GM21515 (cell line): Measurements from ENCODE around the gene CATSPERD.
"Not testable (repeated sequence)": the region's sequence is repeated elsewhere in the genome, so short reads cannot be mapped to it uniquely, and the experiment has no call there.

Source experiments
- ATAC-seq: cut with Tn5 transposase; IDR thresholded peaks from one replicate; pipeline ENCODE4 v1.9.1; 2021; ENCODE audit not compliant: unreplicated experiment

The CATSPERD gene

DNA sequence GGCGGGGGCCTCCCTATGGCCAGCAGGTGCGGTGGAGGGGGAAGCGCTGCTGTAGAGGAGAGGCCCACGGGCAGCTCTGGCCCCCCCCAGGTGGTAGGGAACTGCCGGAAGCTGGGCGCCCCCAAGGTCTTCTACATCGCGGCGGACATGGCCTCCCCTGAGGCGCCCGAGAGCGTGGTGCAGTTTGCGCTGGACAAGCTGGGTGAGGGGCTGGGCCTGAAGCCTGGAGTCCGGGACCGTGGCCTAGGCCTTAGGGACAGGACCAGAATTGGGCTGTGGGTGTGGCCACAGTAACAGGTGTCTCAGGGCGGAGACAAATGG, 34.2 kb upstream of the CATSPERD start:
- no peak for ATAC-seq

DNA sequence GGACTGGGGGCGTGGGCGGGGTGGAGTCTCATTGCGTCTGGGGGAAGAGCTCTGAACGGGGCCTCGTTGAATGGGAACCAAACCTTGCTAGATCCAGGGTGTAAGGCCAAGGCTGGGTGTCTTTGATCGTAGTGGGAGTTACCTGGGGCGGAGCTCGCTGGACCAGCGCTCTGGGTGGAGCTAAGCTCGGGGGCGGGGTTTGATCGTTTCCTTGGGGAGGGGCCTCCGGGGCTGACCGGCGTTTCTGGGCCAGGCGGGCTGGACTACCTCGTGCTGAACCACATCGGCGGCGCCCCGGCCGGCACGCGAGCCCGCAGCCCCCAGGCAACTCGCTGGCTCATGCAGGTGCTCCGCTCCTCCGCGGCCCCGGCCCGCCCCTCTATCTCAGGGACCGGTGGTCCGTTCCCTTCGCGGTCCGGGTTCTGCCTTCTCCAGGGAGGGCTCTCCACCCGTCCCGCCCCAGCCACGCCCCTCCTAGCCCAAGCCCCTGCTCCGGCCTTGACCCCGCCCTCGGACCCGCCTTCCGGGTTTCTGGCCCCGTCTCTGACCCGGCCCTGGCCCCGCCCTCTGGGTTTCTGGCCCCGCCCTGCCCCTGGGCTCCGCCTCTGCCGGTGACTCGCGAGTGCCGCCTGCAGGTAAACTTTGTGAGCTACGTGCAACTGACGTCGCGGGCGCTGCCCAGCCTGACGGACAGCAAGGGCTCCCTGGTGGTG, 33.6 kb upstream of the CATSPERD start:
- ATAC-seq, result peak; percentile 44

DNA sequence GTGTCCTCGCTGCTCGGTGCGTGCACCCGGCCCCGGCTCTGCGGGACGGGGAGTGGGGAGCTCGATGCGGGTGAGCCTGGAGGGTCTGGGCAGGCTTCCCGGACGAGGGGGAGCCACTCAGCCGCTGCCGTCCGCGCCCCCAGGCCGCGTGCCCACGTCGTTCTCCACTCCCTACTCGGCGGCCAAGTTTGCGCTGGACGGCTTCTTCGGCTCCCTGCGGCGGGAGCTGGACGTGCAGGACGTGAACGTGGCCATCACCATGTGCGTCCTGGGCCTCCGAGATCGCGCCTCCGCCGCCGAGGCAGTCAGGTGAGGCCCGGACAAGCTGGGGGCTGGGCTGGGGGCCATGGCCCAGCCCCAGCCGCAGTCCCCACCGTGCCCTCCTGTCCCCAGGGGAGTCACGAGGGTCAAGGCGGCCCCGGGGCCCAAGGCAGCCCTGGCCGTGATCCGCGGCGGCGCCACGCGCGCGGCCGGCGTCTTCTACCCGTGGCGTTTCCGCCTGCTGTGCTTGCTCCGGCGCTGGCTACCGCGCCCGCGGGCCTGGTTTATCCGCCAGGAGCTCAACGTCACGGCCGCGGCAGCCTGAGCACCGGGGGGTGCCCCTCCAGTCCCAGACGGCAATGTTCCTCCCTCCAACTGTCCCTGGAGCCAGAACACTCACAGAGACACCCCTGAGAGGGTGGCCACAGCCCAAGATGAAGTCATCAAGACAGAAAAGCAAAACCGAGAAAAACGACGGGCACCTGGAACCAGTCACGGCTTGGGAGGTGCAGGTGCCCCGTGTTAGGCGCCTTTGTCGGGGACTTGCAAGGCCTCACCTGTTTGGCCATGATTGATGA, 32.9 kb upstream of the CATSPERD start:
- no peak for ATAC-seq

DNA sequence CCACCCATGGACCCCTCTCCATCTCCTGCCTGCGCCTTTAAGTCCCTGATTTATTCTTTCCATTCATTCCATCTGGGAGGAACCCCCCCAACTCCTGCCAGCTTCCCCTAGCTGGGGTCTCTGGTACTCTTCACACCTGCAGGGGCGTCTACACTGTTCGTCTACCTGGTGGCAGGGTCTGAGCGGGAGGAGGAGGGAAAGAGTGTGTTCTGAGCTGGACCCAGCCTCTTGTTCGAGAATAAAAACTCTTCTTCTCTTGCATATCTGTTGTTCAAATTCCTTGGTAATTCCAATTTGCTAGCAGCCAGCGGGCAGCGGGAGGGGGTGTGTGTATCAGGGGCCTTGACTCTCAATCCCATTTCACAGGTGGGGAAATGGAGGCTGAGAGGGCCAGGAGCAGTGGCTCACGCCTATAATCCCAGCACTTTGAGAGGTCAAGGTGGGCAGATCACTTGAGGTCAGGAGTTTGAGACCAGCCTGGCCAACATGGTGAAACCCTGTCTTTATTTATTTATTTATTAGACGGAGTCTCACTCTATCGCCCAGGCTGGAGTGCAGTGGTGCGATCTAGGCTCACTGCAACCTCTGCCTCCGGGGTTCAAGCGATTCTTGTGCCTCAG, 32.1 kb upstream of the CATSPERD start:
- ATAC-seq, result not testable (repeated sequence)

DNA sequence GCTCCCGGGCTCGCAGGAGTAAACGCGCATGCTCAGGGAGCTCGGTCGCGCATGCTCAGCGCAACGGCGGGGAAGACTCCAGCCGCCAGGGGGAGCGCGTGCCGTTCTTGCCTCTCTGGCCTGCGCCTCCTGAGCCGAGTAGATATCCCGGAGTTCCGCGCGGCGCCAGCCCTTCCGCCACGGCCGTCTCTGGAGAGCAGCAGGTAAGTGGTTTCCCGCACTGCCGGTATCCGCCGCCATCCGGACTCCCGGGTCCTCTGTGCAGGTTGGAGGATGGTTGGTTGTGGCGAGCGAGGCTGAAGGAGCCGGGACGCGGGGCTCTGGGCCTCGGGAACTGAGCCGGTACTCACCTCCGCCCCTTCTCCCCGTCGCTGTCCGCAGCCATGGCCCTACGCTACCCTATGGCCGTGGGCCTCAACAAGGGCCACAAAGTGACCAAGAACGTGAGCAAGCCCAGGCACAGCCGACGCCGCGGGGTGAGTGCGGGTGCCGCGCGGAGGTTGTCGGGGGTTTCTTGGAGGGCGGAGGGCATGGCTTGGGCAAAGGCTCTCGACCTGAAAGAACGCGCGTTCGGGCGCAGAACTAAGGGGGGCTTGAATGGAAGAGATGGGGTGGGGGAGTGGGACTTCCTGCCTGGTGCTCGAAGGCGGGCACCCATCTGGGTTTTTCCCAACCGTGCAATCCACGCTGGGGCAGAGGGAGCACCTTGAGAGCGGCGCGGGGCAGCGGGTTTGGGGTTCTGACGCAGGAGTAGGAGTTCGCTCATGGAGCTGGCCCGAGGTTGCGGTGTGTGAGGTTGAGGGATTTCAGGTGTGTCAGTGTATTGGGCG, 30.1 kb upstream of the CATSPERD start, which contains the start of gene RPL36:
Gene RPL36 (plus strand): TSS at position 171 of the 830 bp plus-strand sequence. CDS start 213 bp downstream, at position 384.
- peak; percentile 45 for ATAC-seq

DNA sequence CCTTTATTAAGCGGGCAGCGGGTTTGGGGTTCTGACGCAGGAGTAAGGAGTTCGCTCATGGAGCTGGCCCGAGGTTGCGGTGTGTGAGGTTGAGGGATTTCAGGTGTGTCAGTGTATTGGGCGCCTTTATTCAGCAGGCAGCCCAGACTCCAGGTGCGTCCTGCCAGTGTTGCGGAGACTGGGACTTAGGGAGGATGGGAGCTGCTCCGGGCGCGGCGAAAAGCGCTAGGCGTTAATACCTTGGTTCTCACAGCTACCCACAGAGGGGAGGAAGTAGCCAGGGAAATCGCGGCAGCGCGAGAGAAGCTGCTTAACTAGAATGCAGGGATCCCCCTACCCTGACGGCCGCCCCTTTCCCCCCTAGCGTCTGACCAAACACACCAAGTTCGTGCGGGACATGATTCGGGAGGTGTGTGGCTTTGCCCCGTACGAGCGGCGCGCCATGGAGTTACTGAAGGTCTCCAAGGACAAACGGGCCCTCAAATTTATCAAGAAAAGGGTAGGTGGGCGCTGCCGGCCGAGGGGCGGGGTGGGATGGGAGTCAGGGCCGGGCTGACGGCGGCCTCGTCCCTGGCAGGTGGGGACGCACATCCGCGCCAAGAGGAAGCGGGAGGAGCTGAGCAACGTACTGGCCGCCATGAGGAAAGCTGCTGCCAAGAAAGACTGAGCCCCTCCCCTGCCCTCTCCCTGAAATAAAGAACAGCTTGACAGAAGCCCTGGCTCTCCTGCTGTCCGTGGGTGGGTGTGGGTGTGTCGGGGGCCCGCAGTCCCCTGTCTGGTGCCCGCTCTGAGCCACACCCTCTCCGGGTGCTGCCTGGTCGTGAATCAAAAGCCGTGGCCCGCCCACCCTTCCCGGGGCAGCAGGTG, 29.2 kb upstream of the CATSPERD start:
- ATAC-seq, result no peak

DNA sequence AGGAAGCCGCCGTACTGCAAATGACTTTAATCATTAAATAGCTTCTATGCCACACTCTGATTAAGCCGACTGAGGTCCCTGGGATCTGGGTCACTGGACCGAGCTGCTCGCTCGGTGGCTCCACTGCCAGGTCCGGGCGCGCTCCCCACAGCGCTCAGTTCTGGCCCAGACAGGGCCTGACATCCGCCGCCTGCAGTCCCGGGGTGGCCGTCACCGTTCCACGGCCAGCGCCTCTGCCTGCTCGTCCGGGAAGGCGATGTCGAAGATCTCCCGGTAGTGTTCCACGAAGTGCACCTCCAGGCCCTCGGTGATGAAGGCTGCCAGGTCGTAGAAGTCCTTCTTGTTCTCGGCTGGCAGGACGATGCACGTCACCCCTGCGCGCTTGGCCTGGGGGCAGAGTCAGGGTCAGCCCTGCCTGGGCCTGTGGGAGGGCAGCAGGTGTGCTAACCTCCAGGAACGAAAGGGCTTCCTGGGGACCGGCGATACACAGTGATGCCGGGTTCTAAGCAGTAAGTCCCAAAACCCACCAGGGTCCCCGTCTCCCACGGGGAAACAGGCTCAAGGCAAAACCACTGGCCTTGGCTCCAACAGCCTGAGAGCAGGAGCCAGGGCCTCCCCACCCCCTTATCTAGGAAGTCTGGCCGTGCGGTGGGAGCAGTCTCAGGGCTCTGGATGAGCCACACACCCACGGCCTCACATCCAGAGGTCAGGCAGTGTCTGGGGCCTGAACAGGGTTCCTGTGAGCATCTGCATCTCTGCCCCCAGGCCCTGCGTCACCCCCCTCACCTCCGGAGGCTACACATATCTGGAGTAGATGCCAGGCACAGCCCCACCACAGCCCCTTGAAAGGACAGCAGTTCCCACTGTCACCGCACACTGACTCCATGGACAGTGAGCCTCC, 28.4 kb upstream of the CATSPERD start:
- ATAC-seq, result no peak

DNA sequence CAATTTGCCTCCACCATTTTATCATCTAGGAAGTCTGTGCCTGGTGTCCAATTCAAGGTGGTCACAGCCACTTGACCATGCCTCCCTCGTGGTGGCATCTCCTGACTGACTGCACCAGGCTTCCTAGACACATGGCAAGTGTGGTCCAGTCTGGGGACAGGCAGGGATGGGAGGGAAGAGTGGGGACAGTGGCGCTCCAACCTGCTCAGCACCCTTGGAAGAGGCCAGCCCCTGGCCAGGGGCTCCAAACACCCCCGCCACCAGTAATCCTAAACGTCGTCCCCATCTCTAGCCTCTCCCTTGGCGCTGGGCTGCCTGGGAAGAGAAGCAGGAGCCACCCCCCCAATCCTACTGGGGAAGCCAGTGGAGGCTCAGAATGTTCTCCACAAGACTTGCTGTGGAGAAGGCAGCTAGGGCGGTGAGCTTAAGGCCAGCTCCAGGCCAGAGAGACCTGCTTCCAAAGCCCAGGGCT, 27.7 kb upstream of the CATSPERD start:
- ATAC-seq, result no peak

DNA sequence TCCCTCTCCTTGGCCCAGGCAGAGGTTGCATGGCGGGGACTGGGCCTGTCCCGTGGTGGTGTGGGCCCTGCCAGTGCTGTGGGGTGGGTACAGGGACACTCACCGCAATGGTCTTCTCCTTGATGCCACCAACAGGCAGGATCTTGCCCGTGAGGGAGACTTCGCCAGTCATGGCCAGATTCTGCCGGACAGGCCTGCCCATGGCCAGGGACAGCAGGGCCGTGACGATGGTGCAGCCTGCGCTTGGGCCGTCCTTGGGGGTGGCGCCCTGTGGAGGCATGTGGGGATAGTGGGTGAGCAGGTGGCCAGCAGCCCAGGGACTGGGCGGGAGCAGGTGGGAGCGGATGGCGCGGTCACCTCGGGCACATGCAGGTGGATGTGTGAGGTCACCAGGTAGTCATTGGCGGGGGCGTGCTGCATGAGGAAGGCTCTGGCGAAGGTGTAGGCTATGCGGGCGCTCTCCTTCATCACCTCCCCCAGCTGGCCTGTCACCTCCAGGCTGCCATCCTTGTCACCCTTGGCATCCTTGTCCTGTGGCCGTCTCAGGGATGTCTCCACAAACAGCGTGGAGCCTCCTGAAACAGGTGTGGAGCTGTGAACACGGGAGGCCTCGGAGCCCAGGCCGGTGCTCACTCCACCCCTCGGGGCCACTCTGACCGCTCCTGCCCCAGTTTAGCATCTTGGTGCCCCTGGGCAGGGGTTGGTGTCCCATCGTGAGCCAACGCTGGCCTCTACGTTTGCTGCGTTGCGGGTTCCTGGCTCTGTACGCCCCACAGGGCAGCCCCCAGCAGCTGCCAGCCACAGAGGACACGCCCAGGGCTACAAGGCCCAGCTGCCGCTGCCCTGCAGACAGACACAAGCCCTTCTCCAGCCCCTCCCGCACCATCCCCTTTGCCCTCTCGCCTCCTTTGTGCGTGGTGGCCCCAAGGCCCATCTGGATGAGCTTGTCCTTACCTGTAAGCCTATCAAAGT, 27.0 kb upstream of the CATSPERD start:
- ATAC-seq, result no peak

DNA sequence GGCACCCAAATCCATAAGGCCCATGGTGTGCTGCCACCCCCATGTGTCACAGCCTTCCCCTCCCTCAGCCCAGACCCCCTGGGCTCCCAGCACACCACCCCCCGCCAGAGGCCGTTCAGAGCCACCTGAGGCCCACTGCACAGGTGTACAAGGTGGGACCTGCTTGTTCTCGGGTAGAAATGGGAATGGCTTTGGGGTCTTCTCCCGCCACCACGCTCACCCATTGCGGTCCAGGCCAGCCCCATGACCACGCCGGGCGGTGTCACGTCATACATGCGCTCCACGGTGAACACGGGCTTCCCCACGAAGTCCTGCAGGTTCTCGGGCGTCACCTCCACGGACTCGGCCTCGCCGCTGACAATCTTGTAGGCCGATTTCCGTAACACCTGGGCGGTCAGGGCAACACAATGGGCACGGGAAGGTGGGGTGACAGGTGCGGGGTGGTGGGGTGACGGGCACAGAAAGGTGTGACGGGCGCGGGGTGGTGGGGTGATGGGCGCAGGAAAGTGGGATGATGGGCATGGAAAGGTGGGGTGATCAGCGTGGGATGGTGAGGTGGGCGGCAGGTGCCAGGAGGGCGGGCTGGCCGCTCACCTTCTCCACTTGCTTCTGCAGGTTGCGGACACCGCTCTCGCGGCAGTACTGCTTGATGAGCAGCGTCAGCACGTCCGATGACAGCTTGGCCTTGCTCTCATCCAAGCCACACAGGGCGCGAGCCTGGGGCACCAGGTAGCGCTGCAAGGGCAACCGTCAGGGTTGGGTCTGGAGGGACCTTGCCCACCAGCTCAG, 26.1 kb upstream of the CATSPERD start:
- no peak for ATAC-seq

DNA sequence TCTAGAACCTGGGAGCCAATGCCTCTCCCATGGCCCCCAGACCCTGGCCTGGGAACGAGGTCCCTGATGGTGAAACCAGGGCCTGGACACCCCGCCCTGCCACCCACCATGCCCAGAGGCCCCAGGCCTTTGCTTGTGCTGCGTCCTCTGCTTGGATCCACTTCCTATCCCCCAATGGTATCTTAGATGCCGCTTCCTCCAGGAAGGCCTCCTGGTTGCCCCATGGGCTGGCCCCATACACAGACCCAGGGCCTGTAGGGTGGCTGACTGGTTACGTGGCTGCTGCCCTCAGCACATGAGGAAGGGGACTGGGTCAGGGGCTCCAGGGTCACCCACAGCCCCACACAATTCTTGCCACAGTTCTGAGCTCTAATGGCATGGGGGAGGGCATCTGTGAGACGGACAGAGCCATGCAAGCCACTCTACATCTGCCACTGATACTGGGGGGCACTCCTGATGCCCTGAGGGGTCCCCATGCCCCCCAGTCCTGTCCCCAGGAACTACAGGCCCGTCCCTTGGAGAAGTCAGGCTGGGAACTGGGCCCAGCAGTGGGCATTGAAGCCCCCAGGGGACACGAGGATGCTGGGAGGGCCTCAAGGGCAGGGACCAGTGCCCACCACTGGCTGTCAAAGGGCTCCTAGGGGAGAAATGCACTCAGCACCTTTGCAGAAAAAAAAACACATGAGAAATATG, 25.3 kb upstream of the CATSPERD start:
- ATAC-seq, result no peak

DNA sequence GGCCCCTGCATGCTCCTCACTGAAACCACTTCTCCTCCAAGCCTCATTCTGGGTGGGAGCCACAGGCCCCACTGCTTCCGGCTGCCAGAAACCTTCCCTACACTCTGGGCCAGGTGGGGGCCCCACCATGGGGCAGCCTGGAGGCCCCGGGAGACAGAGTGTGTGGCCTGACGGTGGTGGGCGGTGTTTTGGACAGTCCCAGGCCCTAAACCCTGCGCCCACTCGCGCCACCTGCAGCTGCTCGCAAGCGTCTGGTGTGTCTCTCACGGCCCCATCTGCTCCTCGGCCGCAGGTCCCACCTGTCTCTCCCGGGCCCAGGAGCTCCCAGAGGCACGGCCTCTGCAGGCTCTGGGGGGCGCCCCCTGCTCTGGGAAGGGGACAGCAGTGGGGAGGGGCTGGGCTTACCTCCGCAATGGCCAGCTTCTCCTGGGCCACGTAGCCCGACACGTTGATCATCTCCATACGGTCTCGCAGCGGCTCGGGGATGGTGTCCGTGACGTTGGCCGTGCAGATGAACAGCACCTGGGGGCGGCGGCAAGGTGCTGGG, 24.7 kb upstream of the CATSPERD start:
- no peak for ATAC-seq

DNA sequence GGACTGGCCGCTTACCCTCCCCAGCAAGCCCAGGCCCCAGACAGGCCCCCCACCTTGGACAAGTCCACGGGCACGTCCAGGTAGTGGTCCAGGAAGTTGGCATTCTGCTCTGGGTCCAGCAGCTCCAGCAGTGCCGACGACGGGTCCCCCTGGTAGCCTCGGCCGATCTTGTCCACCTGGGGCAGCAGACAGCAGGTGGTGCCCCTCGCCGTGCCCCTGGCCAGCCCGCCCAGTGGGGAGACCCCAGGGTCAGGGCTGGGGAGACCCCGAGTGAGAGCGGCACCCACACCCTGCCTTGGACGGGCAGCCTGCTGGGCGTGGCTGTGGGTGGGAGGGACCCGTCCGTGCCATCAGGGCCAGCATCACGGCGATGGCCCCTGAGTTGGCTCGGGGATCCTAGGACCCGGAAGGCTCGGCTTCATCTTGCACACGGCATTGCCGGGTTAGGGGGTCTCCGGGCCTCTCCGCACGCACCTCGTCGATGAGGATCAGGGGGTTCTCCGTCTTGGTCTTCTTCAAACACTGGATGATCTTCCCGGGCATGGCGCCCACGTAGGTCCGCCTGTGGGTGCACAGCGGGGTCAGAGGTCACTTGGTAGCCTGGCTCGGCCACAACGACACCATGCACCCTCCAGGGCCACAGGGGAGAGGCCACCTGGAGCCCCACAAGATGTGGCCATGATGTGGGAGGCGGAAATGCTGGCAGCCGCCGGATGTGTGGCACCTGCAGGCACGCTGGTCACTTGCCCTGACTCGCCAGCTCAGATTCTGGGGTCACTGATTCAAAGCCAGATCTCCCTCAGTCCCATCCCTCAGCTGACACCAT, 24.0 kb upstream of the CATSPERD start:
- no peak for ATAC-seq

DNA sequence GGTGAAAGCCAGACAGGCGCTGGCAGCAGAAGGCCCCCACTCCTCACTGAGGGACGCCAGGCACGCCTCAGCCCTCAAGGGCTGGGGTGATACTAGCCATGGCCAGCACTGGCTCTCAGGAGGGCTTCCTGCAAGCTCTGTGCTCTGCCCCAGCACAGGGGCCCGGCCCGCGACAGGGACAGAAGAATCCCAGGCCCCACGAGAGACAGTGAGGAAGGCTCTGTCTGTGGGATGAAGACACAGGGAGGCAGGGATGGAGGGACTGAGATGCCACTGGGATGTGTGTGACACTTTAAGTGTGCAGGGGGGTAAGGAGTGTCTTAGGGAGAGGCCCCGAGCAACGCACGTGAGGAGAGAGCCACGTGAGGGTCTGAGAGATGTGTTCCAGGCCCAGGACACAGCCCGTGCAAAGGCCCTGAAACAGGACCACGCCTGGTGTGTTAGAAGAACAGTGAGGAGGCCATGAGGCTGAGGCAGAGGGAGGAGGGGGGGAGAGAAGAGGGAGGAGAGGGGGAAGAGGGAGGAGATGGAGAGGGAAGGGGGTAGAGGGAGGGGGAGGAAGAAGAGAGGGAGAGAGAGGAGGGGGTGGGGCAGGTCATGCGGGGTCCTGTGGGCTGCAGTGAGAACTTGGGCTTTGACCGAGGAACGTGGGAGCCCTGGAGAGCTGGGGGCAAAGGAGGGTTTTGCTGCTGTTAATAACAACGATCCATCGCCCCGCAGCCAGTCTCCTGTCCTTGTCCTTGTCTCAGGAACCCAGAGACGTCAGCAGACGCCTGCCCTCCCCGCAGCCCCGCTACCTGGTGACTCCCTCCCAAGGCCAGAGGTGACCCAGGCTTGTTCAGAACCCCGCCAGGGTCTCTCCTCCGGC, 23.2 kb upstream of the CATSPERD start:
- ATAC-seq, result no peak
